SK-N-SH treated with all-trans-retinoic acid at 6 μM for 48 hours (cell line): ENCODE measurements around the gene IFT80.

ENCODE experiments used
- ATAC-seq: fragments of 200-7000 bp; cut with Tn5 transposase; 3 replicates; pipeline ENCODE4 v1.9.1; 2020; ENCODE audit warnings: mild to moderate bottlenecking, moderate library complexity
- ARNTL ChIP-seq: fragments of 450-650 bp; formaldehyde crosslinking; IDR thresholded peaks from 2 replicates; pipeline ENCODE4 v1.5.0; 2020; ENCODE audit warnings: low read depth, mild to moderate bottlenecking, moderate library complexity, borderline replicate concordance
- BACH2 ChIP-seq: fragments of 250-450 bp; sonication (Bioruptor Pico); IDR thresholded peaks from 2 replicates; pipeline ENCODE4 v1.9.0; 2021; ENCODE audit warnings: mild to moderate bottlenecking, borderline replicate concordance
- CREB5 ChIP-seq: fragments of 250-450 bp; sonication (Bioruptor Pico); IDR thresholded peaks from 2 replicates; pipeline ENCODE4 v1.5.1; 2020; ENCODE audit warnings: low read depth, mild to moderate bottlenecking, moderate library complexity
- CSDC2 ChIP-seq: fragments of 250-450 bp; sonication (Bioruptor Pico); IDR thresholded peaks from 2 replicates; pipeline ENCODE4 v1.5.0; 2020; ENCODE audit warnings: mild to moderate bottlenecking, moderate library complexity
- CSRNP3 ChIP-seq: fragments of 250-450 bp; sonication (Bioruptor Pico); IDR thresholded peaks from 2 replicates; pipeline ENCODE4 v1.5.1; 2021; ENCODE audit warnings: mild to moderate bottlenecking, moderate library complexity
- ESRRG ChIP-seq: fragments of 250-450 bp; sonication (Bioruptor Pico); IDR thresholded peaks from 2 replicates; pipeline ENCODE4 v1.6.1; 2021; ENCODE audit warnings: mild to moderate bottlenecking
- GLIS3 ChIP-seq: fragments of 250-450 bp; sonication (Bioruptor Pico); IDR thresholded peaks from 2 replicates; pipeline ENCODE4 v1.5.0; 2020; ENCODE audit warnings: mild to moderate bottlenecking, moderate library complexity
- ISL1 ChIP-seq: fragments of 250-450 bp; sonication (Bioruptor Pico); IDR thresholded peaks from 2 replicates; pipeline ENCODE4 v2.1.2; 2022; ENCODE audit warnings: mild to moderate bottlenecking, moderate library complexity
- OSR1 ChIP-seq: fragments of 250-450 bp; sonication (Bioruptor Pico); IDR thresholded peaks from 2 replicates; pipeline ENCODE4 v1.8.0; 2022; ENCODE audit warnings: moderate library complexity, mild to moderate bottlenecking, inconsistent platforms
- PATZ1 ChIP-seq: fragments of 250-450 bp; sonication (Bioruptor Pico); IDR thresholded peaks from 2 replicates; pipeline ENCODE4 v1.8.0; 2020; ENCODE audit warnings: mild to moderate bottlenecking, moderate library complexity, borderline replicate concordance
- PPARA ChIP-seq: fragments of 250-450 bp; sonication (Bioruptor Pico); IDR thresholded peaks from 2 replicates; pipeline ENCODE4 v1.5.0; 2020; ENCODE audit warnings: mild to moderate bottlenecking, borderline replicate concordance
- RARB ChIP-seq: fragments of 250-450 bp; sonication (Bioruptor Pico); IDR thresholded peaks from 2 replicates; pipeline ENCODE4 v1.8.0; 2021; ENCODE audit warnings: mild to moderate bottlenecking, moderate library complexity
- SNAI2 ChIP-seq: fragments of 250-450 bp; sonication (Bioruptor Pico); IDR thresholded peaks from 2 replicates; pipeline ENCODE4 v1.5.0; 2020; ENCODE audit warnings: mild to moderate bottlenecking, moderate library complexity
- TOX ChIP-seq: fragments of 250-450 bp; sonication (Bioruptor Pico); IDR thresholded peaks from 2 replicates; pipeline ENCODE4 v1.8.0; 2021; ENCODE audit warnings: mild to moderate bottlenecking, moderate library complexity, borderline replicate concordance
- TSHZ2 ChIP-seq: fragments of 250-450 bp; sonication (Bioruptor Pico); IDR thresholded peaks from 2 replicates; pipeline ENCODE4 v1.5.0; 2020; ENCODE audit warnings: mild to moderate bottlenecking, moderate library complexity
- ZC3H10 ChIP-seq: fragments of 250-450 bp; sonication (Bioruptor Pico); IDR thresholded peaks from 2 replicates; pipeline ENCODE4 v1.5.1; 2021; ENCODE audit warnings: mild to moderate bottlenecking, moderate library complexity
- ZFP3 ChIP-seq: fragments of 250-450 bp; sonication (Bioruptor Pico); IDR thresholded peaks from 2 replicates; pipeline ENCODE4 v1.5.0; 2020; ENCODE audit warnings: mild to moderate bottlenecking, moderate library complexity
- ZFP30 ChIP-seq: fragments of 450-650 bp; formaldehyde crosslinking; IDR thresholded peaks from 2 replicates; pipeline ENCODE4 v1.5.0; 2022; ENCODE audit warnings: mild to moderate bottlenecking, moderate library complexity
- ZNF565 ChIP-seq: fragments of 450-650 bp; formaldehyde crosslinking; conservative IDR thresholded peaks from 2 replicates; pipeline ENCODE4 v1.5.0; 2020; ENCODE audit warnings: low read depth, mild to moderate bottlenecking, moderate library complexity
- ZNF70 ChIP-seq: fragments of 450-650 bp; formaldehyde crosslinking; IDR thresholded peaks from 2 replicates; pipeline ENCODE4 v1.5.0; 2020; ENCODE audit warnings: mild to moderate bottlenecking, moderate library complexity

Gene IFT80

GRCh38 chr3:160221019-160221418 is 178.0 kb downstream of the IFT80 start:
- TF ChIP-seq CREB5 (CRISPR knock-in tag) (no peak), CSRNP3 (CRISPR knock-in tag) (no peak), PPARA (no peak), ZNF565 (CRISPR knock-in tag) (no peak), PATZ1 (no peak), ZFP3 (CRISPR knock-in tag) (no peak), ARNTL (CRISPR knock-in tag) (no peak), ZFP30 (CRISPR knock-in tag) (no peak), GLIS3 (CRISPR knock-in tag) (no peak), BACH2 (no peak), TSHZ2 (CRISPR knock-in tag) (no peak), ESRRG (CRISPR knock-in tag) (no peak), ISL1 (CRISPR knock-in tag) (no peak), ZC3H10 (no peak)
- ATAC-seq, result no peak

- ATAC-seq, result no peak
- TF ChIP-seq ZNF565 (CRISPR knock-in tag) (no peak), PPARA (no peak), CSRNP3 (CRISPR knock-in tag) (no peak), ZFP3 (CRISPR knock-in tag) (no peak), CSDC2 (no peak), ZFP30 (CRISPR knock-in tag) (no peak), PATZ1 (no peak), ESRRG (CRISPR knock-in tag) (no peak), TOX (CRISPR knock-in tag) (no peak), RARB (no peak), SNAI2 (CRISPR knock-in tag) (no peak)
- TF ChIP-seq, all 23 proteins: peak for 0
Measured at GRCh38 chr3:160220038-160220437, 179.0 kb downstream of the IFT80 start.

GRCh38 chr3:160218136-160218535 is 180.9 kb downstream of the IFT80 start:
- ATAC-seq, result no peak
- TF ChIP-seq TOX (CRISPR knock-in tag) (no peak), ZC3H10 (no peak), CSRNP3 (CRISPR knock-in tag) (no peak), ESRRG (CRISPR knock-in tag) (no peak), ZNF70 (CRISPR knock-in tag) (no peak), ZNF565 (CRISPR knock-in tag) (no peak), OSR1 (CRISPR knock-in tag) (no peak), RARB (no peak), CSDC2 (no peak), GLIS3 (CRISPR knock-in tag) (no peak)
- TF ChIP-seq, all 23 proteins: peak for 0
